Ureter (tissue), 1 donor: ENCODE results near the gene TYROBP. TPM values are rescaled to one million over a fixed set of nuclear protein-coding genes. Genes with fewer than 3 reads are reported as not detected.
A peak's percentile ranks its signal among the peaks of the same experiment; 100 is the strongest.
"Not testable (repeated sequence)": the region's sequence is repeated elsewhere in the genome, so short reads cannot be mapped to it uniquely, and the experiment has no call there.

Experiments
- DNase-seq: peaks from one replicate; pipeline ENCODE4 v3.0.0-alpha.2; 2020; ENCODE audit warnings: low spot score
- total RNA-seq: library from RNA; stranded (reverse); gene quantifications from one replicate; pipeline ENCODE4 v1.2.4, GENCODE V29; 2023
- donor health status: DM: yes; HTN: yes; CAD: no.

TYROBP gene
- total RNA-seq, 1 donor from 2014 or later: 18.7 TPM

DNA sequence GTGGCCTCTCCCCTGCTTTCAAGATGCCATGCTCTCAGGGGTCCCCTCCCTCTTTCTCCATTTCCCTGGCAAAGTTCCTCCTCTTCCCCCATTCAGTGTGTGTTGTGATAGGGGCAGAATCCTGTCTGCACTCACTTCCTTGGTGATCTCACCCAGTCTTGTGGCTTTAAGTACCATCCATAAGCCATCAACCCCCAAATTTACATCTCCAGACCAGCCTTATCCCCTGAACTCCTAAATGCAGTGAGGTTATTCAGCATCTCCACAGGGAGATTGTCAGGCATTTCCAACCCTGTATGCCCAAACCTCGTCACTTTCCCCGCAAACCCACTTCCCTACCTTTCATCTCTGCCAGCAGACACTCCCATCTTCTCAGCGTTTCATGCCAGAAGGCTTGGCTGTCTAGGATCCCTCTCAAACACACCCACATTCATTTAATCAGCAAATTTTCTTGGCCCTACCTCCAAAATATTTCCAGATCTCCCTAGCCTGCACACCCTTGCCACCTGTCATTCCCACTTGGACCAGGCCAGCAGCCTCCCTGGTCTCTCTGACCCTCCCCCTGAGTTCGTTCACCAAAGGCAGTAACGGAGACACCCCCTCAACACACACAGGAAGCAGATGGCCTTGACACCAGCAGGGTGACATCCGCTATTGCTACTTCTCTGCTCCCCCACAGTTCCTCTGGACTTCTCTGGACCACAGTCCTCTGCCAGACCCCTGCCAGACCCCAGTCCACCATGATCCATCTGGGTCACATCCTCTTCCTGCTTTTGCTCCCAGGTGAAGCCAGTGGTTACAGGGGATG lies 6.0 kb downstream of the TYROBP start, which contains the start of gene HCST:
HCST (plus strand) TSS at position 676 of the 808 bp plus-strand sequence; CDS start at position 741, 65 bp downstream.
- DNase-seq: no peak

DNA sequence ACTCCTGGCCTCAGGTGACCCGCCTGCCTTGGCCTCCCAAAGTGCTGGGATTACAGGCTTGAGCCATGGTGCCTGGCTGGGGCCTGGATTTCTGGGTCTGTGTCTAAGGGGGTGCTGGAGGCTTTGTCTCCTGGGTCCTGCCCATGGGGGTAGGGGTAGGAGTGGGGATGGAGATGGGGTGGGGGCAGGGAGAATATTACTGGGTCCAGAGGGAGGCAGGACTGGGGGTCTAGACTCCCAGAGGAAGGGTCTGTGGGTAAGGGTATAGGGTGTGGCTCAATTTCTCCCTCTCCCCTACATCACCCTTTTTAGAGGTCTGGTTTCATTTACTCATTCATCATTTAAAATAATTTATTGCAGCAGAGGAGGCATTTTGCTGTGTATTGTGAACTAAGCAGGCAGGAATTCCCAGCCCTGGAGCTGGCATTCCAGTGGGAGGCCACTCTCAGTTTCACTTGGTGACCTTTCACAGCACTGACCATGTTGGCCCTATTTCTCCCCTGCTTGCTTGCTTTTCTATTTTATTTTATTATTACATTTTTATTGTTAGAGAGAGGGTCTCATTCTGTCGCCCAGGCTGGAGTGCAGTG lies 6.9 kb downstream of the TYROBP start:
- DNase-seq: no peak

DNA sequence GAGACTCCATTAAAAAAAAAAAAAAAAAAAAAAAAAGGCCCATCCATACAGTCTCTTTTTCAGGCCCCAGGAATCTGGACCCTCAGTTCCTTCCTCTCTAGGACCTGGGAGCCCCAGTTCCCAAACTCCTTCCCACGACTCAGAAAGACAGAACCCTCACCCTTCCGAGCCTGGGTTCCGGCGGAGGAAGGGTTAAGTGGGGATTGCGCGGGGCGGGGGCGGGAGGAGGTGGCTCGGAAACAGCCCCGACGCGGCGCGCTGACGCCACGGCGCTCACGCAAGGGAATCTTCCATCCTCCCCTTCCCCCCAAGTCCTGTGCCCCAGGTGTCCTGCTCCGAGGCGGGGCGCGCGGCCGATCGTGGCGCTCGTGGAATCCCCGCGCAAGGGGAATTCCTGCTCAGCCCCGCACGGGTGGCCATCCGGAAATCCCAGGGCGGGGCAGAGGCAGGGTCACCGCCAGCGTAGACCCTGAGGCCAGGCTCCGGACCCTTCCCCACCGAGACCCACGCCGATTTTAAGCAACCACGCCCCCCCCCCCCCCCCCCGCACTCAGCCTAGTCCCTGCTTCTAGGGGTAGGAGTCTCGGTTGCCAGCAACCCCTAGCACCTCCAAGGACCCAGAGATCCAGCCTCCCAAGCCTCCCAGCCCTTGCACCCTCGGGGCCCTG lies 8.4 kb downstream of the TYROBP start:
- DNase-seq: peak; percentile 83

DNA sequence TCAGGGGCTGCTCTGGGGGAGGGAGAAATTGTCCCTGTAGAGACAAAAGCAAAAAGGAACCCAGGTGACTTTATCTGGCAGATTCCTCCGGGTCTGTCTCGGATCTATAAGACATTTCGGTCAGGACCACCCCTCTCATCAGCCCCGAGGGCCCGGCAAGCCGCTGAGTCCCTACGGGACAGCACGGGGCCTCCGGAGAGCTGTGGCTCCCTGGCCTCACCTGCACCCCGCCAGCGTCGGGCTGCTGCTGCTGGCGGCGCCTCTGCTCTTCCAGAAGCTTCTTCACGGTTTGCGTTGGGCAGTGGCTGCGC lies 9.6 kb downstream of the TYROBP start:
- DNase-seq: no peak

DNA sequence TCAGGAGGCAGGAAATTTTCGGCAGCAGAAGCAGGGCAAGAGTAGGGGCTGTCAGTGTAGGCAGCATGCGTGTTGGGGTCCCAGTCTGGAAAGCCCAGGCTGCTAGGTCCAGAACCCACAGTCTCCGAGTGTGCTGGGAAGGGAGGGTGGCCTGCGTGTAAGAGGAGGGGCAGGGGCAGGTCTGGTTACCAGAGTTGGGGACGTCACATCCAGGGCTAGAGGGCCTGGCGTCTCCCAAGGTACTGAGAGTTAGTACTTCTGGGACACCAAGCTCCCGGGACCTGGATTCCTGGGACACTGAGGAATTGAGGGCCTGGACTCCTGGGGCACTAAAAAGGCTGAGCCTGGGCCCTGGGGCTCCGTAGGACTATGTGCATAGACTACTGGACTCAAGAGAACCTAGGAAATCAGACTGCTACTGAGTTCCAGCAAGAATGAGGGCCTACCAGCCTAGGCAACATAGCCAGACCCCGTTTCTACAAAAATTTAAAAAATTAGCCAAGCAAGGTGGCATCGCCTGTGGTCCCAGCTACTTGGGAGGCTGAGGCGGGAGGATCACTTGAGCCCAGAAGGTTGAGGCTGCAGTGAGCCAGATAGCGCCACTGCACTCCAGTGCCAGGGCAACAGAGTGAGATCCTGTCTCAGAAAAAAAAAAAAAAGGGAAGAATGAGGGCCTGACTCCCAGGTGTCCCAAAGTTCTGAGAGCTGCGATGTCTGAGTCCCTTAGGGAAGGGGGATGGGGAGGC lies 10.2 kb downstream of the TYROBP start:
- DNase-seq: no peak

DNA sequence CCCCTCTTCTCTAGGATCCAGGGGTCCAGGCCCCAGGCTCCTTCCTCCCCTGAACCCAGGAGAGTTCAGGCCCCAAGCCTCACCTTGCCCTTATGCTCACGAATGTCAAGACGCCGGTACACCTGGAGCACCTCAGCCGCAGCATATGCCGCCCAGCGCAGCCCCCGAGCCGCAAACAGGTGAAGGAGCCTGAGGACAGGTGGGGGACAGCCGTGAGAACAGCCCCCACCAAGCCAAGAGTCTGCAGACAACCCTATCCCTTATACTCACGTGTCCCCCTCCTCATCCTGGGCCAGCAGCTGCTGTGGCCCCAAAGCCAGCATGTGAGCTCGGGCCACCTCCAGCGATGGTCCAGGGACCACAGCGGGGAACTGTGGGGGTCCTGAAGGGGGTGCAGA lies 11.5 kb downstream of the TYROBP start:
- no peak for DNase-seq

DNA sequence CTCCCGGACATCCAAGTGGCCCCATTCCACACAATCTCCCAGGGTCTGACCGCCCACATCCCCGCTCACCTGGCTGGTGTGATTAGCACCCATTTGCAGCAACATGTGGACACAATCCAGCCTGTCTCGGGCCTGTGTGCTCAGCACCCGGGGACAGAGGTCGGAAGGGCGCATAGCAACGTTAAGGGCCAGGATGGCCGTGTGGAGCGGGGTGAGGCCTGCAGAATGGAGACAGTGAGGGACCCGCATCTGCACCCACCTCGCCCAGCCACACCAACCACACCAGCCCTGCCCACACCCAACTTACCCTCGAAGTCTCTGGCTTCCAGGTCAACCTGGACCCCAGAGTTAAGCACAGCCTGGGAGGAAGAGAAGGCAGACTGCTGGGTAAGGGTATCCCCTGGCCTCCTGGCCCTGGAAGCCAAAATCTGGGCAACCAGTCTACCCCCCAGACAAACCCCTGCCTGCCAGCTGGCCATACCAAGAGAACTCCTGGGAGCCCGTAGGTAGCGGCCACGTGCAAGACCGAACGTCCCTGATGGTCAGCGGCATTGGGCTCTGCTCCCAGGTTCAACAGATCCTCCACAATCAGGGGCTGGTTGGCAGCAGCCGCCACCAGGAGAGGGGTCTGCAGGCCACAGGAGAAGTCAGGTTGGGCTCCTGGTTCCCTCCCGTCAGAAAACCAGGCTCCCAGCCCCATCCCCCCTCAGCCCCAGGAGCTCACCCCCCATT lies 12.0 kb downstream of the TYROBP start:
- DNase-seq: no peak

DNA sequence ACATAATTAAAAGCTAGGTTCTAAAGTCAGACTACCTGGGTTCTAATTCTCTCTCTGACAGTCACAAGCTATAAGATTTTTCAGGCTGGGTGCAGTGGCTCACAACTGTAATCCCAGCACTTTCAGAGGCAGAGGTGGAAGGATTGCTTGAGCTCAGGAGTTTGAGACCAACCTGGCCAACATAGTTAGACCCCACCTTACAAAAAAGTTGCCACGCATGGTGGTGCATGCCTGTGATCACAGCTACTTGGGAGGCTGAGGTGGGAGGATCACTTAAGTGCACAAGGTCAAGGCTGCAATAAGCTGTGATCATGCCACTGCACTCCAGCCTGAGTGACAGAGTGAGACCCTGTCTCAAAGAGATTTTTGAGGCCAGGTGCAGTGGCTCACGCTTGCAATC lies 13.8 kb downstream of the TYROBP start:
- no peak for DNase-seq

DNA sequence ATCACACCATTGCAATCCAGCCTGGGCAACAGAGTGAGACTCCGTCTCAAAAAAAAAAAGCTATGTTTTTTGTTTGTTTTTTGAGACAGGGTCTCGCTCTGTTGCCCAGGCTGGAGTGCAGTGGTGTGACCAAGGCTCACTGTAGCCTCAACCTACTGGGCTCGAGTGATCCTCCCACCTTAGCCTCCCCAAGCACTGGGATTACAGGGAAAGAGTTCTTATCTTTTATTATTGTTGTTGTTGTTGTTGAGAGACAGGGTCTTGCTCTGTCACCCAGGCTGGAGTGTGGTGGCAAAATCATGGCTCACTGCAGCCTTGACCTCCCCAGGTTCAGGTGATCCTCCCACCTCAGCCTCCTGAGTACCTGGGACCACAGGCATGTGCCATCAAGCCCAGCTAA lies 16.3 kb downstream of the TYROBP start:
- DNase-seq: not testable (repeated sequence)

DNA sequence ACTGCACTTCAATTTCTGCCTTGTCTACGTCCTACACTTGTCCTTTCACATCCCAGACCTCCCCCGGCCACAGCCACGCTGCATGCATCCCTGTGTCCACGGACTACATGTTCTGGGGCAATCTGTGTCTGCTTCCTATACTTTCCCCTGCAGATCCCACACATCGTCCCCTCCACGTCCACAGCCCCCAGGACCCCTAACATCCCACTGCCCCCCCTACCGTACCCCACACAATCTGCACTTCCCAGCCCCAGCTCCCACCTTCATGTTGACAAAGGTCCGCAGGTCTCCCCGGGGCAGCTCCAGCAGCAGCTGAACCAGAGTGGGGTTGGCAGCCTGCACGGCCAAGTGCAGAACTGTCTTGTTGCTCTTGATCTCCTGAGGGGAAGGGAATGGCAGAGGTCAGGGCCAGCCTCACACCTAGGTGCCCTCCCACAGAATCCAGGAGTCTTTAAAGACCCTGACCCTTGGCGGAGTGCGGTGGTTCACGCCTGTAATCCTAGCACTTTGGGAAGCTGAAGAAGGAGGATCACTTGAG lies 17.9 kb downstream of the TYROBP start:
- DNase-seq: no peak

DNA sequence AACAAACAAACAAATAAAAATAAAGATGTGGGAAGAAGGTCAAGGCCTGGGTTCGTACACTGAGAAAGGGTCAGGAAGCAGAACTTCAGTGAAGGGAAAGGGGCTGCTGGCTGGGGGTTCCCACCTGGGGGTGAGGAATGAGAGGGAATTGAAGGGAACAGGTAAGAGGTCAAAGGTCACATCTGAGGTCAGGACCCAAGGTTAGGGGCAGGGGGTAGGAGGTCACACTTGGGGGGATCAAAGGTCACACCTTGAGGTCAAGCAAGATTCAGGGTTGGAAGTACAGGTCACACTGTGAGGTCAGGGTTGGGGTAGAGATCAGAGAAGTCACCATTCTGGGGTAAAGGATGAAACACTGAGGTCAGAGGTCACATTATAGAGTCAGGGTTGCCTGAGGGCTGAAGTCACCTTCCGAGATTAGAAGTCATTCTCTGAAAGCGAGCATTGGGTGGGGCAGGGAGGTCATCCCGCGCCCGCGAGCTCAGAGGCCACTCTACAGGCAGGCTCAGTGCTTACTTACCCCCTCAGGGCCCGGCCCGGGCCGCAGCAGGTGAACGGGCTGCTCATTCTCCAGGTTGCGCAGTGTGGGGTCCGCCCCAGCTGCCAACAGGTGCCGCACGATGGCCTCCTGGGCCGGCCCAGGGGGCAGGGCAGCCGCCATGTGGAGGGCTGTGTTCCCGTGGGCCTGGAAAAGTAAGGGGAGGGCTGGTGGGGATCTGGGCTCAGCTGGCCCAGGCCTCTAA lies 18.6 kb downstream of the TYROBP start:
- no peak for DNase-seq

DNA sequence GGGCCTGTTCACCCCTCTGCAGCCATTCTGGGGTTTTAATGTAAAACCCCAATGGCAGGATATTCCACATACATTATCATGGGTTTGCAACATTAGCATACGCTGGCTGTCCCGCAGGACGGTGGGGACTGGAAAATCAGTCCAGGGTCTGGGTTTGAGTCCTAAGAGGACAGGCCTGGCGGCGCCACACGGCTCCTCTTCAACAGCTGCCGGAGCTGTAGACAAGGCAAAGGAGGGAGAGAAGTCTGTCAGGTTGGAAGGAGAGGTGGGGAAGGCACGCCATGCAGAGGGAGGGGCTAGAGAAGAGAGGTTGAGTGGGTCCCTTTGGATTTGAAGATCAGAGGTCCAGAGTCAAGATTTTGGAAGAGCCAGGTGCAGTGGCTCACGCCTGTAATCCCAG lies 19.7 kb downstream of the TYROBP start:
- no peak for DNase-seq

DNA sequence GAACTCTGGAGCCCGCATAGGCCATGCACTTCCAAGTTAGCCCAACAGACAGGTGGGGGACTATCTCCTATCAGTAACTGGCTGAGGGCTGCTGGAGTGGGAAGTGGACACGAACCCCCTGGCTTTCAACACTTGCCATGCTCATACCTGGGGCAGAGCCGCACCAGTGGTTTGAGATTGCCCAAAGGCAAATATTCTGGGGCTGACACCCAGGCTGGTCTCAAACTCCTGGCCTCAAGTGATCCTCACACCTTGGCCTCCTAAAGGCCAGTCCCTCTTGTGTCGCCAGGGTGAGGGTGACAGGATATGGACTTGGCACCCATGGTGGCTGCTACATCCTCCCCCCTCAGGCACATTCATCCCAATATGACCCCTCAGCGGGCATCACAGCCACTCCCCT lies 20.9 kb downstream of the TYROBP start:
- no peak for DNase-seq

DNA sequence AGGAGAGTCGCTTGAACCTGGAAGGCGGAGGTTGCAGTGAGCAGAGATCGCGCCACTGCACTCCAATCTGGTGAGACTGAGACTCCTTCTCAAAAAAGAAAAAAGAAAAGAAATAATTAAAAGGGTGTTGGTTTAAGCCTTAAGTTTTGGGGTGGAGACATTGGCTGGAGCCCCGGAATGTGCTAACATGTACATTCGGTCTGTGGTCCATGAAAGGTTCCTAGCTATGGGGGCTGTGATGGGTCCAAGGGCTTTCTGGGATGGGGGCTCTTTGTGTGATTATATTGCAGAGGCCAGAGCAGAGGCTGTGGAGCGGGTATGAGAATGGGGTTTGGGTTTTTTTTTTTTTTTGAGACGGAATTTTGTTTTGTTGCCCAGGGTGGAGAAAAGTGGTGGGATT lies 22.2 kb downstream of the TYROBP start:
- DNase-seq: no peak

DNA sequence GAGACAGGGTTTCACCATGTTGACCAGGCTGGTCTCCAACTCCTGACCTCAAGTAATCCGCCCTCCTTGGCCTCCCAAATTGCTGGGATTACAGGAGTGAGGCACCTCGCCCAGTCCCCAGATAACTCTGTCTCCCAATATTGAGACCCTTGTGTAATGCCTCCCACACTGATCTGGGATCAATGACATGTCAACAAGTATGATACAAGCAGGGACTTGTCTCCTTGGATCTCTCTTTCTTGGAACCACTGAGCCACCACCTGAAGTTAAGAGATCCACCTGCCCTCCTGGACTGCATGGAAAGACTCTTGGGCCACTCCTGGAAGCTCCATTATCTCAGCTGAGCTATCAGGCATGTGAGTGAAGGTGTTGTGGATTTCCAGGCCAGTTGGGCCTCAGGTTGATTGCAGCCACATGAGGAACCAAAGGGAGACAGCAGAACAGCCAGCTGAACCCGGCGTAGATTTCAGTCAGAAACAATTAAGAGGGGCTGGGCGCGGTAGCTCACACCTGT lies 22.8 kb downstream of the TYROBP start:
- no peak for DNase-seq

DNA sequence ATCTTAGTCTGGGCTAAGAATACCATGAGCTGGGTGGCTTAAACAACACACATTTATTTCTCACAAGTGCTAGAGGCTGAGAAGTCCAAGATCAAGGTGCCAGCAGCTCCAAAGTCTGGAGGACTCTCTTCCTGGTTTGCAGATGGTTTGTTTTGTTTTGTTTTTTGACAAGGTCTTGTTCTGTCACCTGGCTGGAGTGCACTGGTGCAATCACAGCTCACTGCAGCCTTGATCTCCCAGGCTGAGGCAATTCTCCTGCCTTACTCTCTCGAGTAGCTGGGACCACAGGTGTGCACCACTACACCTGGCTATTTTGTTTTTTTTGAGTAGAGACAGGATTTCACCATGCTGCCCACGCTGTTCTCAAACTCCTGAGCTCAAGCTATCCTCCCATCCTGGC lies 24.2 kb downstream of the TYROBP start:
- DNase-seq: no peak

DNA sequence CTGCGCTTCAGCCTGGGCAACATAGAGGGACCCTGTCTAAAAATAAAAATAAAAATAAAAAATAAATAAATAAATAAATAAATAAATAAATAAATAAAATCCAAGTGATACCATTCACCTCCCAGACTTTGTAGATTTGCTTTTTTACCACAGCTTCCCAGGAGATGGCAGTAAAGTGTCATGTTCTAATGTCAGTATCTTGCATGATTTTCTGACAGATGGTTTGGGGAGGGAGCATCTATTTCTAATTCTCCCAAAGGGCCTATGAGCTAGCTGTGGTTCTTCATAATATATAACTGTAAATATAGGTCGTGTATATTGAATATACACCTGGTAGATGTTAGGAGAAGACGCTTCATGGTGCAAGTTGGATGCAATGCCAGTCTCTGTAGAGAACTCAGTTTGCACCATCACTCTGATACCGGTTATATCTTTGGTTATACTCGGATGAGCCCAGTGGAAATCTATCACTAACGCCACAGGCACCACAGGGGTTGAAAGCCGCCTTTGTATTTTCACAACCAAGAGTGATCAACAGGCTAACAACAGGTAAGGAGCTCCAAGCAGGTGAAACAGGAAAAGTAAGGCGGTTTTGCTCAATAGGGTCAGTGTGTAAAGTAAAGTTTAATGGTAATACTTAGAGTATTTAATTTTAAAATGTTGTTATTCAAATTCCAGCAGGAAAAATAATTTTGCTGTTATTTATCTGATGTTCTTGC lies 25.8 kb downstream of the TYROBP start:
- DNase-seq: peak; percentile 65

DNA sequence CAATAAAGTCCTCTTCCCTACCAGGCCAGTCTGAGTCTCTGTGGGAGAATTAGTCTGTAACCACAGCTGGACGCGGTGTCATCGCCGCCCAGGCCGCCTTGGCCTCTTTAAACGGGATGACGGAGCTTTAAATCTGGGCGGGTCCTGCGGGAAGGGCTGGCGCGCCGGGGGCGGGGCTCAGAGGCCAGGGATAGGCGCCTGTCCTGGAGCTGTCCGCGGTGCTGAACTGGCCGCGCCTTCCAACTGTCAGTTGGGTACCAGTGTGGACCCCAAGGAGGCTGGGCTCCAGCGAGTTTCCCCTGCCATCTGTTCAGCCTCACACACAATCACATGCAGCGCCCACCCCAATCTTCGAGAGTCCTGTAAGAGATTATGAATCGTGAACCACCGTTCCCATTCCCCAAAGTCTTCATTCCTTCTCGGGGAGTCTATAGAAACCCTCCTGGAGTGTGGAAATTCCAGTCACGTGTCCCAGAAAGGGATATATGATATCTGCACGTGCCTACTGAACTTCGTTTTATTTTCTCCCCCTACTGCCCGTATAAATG lies 28.3 kb downstream of the TYROBP start:
- DNase-seq: peak; percentile 84

DNA sequence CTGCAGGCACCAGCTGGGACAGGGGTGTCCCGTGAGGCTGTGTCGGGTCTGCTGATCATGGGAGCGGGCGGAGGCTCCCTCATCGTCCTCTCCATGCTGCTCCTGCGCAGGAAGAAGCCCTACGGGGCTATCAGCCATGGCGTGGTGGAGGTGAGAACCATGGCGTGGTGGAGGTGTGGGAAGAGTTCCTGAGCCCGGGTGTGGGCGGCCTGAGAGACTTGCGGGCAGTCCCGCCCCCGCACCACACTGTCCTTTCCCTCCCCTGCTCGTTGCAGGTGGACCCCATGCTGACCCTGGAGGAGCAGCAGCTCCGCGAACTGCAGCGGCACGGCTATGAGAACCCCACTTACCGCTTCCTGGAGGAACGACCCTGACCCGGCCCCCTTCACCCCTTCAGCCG lies 29.0 kb downstream of the TYROBP start:
- DNase-seq: no peak
